GM12873 (cell line): Measurements from ENCODE around the gene EGFLAM.

Experiments used
- TF ChIP-seq, protein P1 (sequence below): IDR thresholded peaks from 2 replicates; pipeline ENCODE4 v1.5.1; 2012; ENCODE audit warnings: low read depth, mild to moderate bottlenecking, moderate library complexity, low read length, control low read depth; ENCODE audit not compliant: insufficient read depth; ENCODE audit errors: missing control alignments

The EGFLAM gene

DNA sequence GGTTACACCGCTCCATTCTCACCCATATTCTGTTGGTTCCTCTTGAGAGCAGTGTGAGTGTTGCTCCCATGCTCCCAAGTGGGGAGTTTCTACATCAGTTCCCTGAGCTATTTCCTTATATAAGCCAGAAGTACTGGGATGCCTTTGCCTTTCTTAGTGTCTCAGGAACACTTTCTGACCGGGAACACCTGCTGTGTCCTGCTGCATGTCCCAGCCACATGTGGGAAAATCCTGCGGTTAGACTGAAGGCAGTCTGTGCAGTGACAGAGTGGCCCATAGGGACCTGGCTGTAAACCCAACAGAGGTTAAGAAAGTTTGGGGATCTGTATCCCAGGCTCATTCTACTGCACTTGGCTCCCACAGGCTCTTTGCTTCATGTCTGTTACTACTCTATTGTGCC, 126.0 kb downstream of the EGFLAM start:
- TF ChIP-seq, protein P1, sequence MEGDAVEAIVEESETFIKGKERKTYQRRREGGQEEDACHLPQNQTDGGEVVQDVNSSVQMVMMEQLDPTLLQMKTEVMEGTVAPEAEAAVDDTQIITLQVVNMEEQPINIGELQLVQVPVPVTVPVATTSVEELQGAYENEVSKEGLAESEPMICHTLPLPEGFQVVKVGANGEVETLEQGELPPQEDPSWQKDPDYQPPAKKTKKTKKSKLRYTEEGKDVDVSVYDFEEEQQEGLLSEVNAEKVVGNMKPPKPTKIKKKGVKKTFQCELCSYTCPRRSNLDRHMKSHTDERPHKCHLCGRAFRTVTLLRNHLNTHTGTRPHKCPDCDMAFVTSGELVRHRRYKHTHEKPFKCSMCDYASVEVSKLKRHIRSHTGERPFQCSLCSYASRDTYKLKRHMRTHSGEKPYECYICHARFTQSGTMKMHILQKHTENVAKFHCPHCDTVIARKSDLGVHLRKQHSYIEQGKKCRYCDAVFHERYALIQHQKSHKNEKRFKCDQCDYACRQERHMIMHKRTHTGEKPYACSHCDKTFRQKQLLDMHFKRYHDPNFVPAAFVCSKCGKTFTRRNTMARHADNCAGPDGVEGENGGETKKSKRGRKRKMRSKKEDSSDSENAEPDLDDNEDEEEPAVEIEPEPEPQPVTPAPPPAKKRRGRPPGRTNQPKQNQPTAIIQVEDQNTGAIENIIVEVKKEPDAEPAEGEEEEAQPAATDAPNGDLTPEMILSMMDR, result no peak

DNA sequence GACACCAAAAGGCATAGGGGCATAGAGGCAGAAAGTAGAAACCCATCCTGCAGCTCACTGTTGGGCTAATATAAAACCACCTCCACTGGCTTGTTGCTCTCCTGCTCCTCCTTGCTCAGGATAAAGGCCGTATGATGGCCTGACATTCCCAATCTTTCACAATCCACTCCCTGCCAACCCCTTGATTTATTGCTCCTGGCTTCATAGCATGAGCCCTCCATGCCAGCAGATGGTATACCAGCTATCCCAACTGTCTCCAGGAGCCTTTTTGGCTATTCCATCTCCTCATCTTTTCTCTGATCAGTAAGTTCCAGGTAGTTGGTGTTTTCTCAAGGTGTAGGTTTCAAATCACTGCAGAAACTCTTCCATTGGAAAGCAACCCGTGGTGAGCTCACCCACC, 128.8 kb downstream of the EGFLAM start:
- TF ChIP-seq, protein P1, result no peak

DNA sequence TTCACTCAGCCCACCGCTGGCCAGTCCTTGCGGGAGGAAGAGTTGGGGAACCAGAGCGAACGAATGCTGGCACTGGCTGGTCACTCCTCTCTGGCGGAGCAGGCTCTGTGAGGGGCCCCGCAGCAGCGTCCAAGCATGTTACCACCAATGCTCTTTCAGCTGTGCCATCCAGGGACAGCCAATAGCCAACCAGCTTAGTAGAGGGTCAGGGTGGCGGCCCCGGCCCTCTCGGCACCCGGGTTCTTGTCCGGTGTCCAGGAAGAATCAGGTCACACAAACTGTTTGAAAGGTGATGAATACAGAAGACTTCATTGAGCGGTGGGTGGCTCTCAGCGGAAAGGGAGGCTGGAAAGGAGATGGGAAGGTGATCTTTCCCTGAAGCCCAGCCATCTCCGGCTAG, 135.3 kb downstream of the EGFLAM start:
- TF ChIP-seq, protein P1, result no peak

DNA sequence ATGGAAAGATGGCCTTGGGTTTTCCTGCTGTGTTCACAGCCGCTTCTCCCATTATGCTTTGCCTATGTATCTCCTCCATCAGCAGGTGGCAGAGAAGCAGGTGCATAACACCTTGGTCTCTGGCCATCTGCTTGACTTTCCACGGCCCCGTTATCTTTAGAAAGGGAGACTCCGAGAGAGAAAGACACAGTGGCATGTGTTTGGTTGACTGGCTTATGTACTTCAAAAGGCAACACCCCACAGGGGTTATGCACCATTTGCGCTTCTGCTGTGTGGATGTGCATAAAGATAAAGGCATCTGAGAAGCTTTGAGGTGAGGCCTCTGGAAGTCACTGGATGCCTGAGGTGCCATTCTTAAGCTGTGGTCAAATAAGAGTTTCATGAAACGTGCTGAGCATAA, 138.4 kb downstream of the EGFLAM start:
- TF ChIP-seq, protein P1, result no peak

DNA sequence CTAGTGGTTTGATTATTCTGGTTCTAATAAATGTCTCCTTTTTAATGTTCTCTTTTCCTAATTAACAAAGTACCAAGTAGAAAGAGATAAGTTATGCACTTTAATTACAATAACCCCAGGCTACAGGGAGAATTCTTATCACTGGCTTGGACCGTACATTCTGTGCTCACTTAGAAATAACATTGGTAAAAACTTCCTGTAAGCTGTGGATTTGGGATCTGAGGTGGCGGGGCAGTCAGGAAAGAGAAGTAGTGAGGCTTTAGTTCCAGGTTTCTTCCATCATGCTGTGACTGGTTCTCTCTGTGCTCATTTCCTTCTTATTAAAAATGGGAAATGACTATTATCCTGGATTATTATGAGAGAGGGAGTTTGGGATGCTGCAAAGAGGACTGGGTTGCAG, 142.0 kb downstream of the EGFLAM start:
- TF ChIP-seq, protein P1, result no peak

- TF ChIP-seq, protein P1, result no peak
Measured at GRCh38 chr5:38401145-38401544, 142.8 kb downstream of the EGFLAM start.

GRCh38 chr5:38403406-38403805, 145.0 kb downstream of the EGFLAM start:
- TF ChIP-seq, protein P1, result no peak

DNA sequence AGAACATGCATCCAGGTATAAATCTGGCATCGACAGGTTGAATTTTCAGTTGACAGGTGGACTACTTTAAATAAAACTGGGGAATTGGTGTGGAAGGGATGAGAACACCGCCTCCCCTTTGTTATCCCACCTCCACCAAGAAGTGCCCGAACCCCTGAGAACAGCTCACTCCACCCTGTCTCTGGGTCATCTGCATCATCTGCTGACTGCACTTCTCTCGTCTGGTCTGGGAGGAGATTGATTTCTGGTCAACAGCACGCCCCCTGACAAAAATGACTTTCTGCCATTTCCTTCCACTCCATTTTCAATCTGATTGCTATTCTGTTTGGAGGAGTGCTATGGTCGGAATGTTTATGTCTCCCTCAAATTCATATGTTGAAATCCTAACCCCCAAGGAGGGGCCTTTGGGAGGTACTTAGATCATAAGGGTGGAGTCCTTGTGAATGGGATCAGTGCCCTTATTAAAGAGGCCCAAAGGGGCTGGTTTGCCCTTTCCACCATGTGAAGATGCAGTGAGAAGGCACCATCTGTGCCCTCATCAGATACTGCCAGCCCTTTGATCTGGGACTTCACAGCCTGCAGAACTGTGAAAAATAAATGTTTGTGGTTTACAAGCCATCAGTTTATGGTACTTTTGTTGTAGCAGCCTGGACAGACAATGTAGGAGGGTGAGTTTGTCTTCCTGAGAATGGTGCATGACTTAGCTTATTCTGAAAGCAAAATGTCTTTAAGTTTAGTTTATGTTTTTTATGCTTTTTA, 145.7 kb downstream of the EGFLAM start:
- TF ChIP-seq, protein P1, result no peak
